HepG2 (cell line): ENCODE measurements around the gene PTCH1. TPM values are rescaled to one million over a fixed set of nuclear protein-coding genes. Genes with fewer than 3 reads are reported as not detected.

Experiments used
- NAIF1 ChIP-seq: sonication (generic); formaldehyde crosslinking; IDR thresholded peaks from 2 replicates; pipeline ENCODE4 v1.5.0; 2020; ENCODE audit warnings: mild to moderate bottlenecking, missing genetic modification reagents, borderline replicate concordance
- PRDM15 ChIP-seq: sonication (generic); formaldehyde crosslinking; IDR thresholded peaks from 2 replicates; pipeline ENCODE4 v1.4.0; 2020; ENCODE audit warnings: missing genetic modification reagents
- ZNF687 ChIP-seq: sonication (generic); formaldehyde crosslinking; IDR thresholded peaks from 2 replicates; pipeline ENCODE4 v1.5.1; 2020; ENCODE audit warnings: mild to moderate bottlenecking, missing genetic modification reagents, moderate library complexity
- polyA plus RNA-seq, 8 experiments: library from polyadenylated mRNA; depleted of rRNA in 3 of 8; stranded (reverse) in 7 of 8; unstranded in 1 of 8; fragments of >200 nt; fragmentation: Illumina TruSeq in 4 of 8; extraction: Trizol in 4 of 8; gene quantifications; 2 replicates each; pipeline versions ENCODE4 v1.2.1 to v1.2.3, GENCODE V29; 2011 to 2016; ENCODE audit warnings: low read depth in 4 of 8, missing spikeins in 1 of 8, mixed read lengths in 1 of 8; ENCODE audit not compliant: insufficient read depth in 1 of 8
- total RNA-seq, 5 experiments: library from RNA; depleted of rRNA; stranded (reverse); fragments of >200 nt; fragmentation: Illumina TruSeq; extraction: Trizol; gene quantifications; 2 replicates each; pipeline ENCODE4 v1.2.3, GENCODE V29; 2016; ENCODE audit warnings: low read depth in 1 of 5

PTCH1 gene
- total and polyA plus RNA-seq, 2 of the 13 experiments (the other 11 are each of a cell fraction or from before 2014, with no cell fraction given) = 2.8 to 3.9 TPM

DNA sequence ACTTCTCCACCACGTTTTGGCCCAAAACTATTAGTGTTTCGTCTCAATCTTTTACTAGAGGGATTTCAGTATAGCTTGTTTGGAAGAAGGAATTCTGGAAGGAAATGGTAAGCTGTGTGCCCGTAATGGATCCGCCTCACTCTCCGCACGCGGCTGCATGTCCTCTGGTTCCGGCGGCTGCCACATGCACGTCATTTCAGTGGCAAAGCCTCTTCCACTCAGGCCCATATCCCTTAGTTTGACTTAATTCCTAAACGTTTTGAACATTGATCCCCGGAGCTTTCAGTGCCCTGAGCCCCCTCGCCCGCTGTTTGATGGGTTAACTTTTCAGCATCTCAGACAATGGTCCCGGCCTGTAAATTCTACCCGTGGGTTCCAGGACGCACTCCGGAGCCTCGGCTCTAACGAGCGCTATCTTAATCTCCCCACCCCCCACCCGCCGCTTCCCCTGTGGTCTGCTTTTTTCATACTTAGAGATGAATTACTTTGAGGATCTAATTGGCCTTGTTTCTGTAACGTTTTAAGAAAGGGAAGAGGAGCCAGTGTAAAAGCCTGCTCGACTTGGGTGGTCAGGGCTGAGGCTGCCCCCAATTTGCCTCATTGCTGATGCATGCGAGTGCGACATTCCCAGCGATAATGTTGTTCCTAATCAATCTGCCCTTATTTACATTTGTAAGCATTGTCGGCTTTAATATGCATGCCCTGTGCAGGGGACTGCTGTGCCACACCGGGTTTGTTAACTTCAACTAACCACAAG lies 4.6 kb downstream of the PTCH1 start (continued):
- peak; percentile 53 for TF ChIP-seq ZNF687 (CRISPR knock-in tag)
- 0 out of 2 replicates have a peak, but pooled peaks have one; percentile 17 for TF ChIP-seq NAIF1 (CRISPR knock-in tag)
- 0 out of 2 replicates have a peak, but pooled peaks have one; percentile 10 for TF ChIP-seq PRDM15 (CRISPR knock-in tag)
